GM18507 (cell line): ENCODE measurements around the gene MTMR8.
"Not testable (repeated sequence)": the region's sequence is repeated elsewhere in the genome, so short reads cannot be mapped to it uniquely, and the experiment has no call there.

Experiments
- DNase-seq: peaks from one replicate; pipeline ENCODE4 v3.0.0; 2011; ENCODE audit warnings: low read depth; ENCODE audit not compliant: insufficient read length; ENCODE audit errors: extremely low spot score
- FAIRE-seq: peaks from 2 replicates; lab custom pipeline; 2011; peaks lifted over from hg19 to GRCh38; lab: Jason Lieb, UNC

Gene MTMR8

DNA sequence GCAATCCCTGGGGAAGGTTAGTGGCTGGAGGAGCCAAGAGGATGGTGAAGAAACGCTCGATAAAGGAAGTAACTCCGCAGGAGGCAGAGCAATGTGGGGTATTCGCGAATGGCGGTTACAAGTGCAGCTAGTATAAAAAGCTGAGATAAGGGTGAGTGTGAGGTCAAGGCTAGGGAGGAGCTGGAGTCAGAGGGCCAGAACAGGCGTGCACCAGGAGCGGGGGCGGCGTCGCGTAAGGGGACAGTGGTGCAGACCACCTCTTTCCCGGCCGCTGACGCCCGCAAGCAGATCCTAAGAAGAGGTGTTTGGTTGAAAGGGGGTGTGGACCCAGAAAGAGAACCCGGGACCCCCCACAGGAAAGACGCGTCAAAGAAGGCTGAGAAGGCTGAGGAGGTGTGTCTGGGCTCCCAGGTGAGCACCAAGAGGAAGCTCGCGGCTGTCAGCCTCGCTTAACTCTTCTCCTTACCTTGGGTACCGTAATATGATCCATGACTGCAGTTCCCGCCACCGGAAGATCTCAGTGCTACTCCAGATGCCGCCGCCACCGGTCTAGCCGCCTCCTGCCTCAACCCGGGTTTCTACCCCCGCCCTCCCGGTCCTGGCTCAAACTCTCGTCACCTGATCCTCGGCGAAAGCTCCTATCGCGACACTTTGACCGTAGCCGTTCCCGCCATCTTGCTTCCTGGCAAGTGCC is at the start of gene MTMR8:
TSS of gene MTMR8 (minus strand) at position 579 of the 694 bp plus-strand sequence. CDS start at position 490, 89 bp downstream.
- DNase-seq (peak; percentile 62), FAIRE-seq (peak; percentile 90)

DNA sequence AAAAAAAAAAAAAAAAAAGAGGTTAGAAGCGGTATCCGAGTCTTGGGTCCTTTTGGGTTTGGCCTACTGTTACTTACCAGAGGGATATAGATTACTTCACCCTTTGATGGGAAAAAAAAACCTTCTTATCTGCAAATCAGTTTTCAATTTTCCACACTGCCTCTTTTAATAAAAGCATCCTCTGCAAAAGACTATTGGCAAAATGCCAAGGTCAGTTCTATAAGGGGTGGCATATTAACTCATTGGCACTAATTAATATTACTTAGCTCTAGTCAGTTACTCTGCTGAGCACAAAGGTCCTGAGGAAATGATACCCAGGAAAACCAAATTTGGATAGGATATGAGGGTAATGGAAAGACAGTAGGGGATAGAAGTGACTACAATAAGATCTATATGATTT is 44.3 kb upstream of the MTMR8 start:
- DNase-seq = no peak

DNA sequence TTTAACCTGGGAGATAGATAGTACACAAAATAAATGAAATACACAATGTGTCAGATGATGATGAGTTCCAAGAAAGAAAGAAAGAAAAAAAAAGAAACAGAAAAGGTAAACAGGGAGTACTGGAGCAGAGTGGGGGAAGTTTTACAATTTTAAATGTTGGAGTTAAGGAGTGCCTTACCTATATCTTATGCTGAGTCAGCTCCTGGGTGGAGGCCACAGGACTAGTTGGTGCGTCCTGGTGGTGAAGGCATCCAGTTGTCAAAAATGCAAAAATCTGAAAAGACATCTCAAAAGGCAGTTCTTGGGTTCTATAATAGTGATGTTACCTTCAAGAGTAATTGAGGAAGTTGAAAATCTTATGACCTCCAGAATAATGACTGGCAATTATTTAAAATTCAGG is 42.4 kb upstream of the MTMR8 start:
- FAIRE-seq = no peak
- DNase-seq = no peak

More for the DNA sequence above, 44.3 kb upstream of the MTMR8 start:
- no peak for FAIRE-seq

DNA sequence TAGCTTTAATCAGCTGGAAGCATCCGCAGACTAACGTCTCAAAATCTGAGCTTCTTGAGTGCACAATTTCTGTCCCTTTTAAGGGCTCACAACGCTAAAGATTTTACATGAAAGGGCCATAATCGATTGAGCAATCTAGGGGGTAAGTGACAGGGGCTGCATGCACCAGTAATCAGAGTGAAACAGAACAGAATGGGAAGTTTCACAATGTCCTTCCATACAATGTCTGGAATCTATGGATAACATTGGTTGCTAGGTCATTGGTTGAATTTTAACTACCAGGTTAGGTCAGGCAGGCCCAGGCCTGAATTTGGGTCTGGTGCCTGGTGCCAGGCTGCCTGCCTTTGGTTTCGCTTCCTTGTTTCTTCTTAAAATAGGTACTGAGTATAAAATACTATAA is 42.0 kb upstream of the MTMR8 start:
- DNase-seq = no peak
- FAIRE-seq = peak; percentile 52

DNA sequence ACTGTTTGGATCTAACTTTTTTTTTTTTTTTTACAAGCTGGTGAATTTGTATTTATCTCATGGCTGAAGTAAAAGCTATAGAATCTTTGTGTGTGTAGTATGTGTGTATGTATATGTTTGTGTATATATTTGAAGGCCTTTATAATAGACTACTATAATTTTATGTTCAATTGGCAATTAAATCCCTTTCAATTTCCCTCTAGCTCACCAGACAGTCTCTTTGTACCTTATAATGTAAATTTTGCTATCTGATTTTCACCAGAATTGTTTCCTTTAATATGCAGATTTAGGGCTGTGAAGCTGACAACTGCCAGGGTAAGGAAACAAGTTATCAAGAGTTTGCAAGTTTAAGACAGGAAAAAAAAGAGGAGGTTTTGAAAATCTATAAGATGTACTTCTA is 33.1 kb upstream of the MTMR8 start:
- FAIRE-seq = no peak
- no peak for DNase-seq

DNA sequence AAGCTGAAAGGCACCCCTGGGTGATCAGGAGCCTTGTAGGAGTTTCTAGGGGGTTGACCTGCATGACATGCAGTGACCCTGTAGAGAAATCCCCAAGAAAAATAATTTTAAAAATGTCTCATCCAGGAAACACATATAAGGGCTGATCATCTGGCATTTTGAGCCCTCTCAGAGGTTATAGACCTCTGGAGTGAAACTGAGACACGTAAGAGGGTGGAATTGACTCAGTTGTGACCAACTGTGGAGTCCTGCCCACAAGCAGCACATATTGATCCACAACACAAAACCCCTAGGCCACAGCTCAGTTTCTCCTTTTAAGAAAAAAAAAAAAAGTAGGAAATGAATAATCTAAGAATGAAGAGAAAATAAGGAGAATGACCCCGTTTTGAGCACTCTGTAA is 32.5 kb upstream of the MTMR8 start:
- FAIRE-seq (peak; percentile 74), DNase-seq (no peak)

DNA sequence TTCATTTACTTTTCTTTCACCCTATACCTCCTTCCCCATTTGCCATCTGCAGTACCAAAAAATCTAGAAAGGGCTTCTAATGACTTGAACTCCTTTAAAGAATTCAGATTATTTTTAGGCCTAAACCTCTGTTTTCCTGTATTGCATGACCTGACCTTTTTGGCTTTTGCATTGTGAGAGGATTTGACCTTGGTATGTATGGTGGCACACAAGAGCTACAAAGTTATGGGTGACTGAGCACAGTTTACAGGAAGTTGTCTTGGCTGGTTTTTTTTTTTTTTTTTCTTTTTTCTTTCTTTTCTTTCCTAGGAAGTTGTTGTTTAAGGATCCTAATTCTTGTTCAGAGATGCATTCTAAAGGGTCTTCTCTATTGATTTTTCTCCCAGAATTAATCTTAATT is 32.0 kb upstream of the MTMR8 start:
- DNase-seq (no peak), FAIRE-seq (no peak)

DNA sequence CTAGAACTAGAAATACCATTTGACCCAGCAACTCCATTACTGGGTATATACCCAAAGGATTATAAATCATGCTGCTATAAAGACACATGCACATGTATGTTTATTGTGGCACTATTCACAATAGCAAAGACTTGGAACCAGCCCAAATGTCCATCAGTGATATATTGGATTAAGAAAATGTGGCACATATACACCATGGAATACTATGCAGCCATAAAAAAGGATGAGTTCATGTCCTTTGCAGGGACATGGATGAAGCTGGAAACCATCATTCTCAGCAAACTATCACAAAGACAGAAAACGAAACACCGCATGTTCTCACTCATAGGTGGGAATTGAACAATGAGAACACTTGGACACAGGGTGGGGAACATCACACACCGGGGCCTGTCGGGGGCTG is 14.5 kb upstream of the MTMR8 start:
- DNase-seq = not testable (repeated sequence)

DNA sequence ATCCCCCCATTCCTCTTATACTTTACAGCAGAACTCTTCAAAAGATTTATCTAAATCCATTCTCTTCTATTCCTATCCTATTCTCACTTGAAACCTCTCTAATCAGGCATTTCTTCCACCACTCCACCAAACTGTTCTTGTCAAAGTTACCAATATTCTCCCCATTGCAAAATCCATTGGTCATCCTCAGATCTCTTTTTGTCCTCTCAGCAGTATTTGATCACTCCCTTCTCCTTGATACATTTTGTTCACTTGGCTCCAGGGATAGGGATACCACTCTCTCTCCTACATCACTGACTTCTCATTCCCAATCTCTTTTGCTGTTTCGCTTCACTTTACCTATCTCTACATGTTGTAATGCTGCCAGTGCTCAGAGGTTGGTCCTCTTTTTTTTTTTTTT is 2.8 kb upstream of the MTMR8 start:
- DNase-seq = no peak
- no peak for FAIRE-seq

More for the DNA sequence above, 14.5 kb upstream of the MTMR8 start:
- FAIRE-seq = not testable (repeated sequence)

DNA sequence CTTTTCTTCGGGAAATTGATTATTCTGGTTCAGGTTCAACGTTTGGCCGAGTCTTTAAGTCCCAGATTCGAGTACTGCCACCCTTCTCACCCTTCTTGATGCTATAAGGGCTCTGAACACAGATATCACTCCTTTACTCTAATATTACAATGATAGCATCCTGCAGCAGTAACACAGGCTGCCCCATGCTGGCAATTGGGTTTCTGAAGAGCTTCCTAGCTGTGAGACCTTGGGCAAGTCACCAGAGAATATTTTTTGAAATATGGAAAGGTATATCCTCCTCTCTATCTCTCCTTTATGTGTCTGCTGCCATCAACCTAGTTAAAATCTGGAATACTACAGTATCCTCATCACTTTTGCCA is 297 bp upstream of the MTMR8 start:
- no peak for FAIRE-seq

DNA sequence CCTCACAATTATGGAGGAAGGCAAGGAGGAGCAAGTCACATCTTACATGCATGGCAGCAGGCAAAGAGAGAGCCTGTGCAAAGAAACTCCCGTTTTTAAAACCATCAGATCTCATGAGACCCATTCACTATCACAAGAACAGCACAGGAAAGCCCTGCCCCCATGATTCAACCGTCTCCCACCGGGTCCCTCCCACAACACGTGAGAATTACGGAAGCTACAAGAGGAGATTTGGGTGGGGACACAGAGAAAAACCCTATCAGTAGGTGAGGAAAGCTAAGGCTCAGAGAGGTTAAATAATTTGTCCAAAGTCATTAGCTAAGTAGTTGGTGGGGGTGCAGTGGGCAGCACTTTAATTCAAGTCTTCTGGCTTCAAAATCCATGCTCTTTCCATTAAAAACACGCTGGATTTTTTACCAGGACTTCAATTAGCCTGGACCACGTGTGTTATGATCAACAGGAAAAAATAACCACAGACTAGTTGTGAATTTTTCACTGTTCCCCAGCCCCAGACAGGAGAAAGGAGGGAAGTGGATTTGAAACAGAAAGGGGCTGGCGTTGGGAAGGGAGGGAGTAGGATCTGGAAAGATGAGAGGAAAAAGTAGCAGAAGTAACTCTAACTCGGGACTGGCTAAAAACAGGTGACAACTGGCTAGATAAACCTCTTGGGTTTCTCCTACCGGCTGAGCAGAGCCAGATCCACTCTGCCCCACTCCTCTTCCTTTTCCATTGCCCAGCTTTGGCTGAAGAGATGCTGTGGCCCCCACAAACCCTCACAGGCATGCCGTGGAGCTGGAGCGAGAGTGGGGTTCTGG is 986 bp downstream of the MTMR8 start:
- DNase-seq (no peak), FAIRE-seq (no peak)

More for the DNA sequence above, 297 bp upstream of the MTMR8 start:
- no peak for DNase-seq

DNA sequence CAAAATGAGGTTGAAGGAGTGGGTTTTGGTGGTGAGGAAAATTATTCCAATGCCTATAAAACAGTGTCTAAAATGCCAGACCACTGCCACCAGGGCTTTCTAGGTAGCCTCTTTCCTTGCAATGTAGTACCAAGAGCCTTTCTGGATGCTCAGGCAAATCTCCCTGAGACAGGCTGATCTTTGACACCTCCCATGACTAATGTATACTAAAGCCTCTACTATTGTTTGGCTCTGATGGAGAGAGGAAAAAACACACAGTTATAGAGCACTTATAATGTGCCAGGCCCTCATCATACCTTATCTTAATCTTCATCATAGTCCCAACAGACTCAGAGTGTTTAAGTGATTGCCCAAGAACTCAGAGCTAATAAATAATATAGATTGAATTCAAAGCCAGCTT is 5.8 kb downstream of the MTMR8 start:
- FAIRE-seq (no peak), DNase-seq (no peak)

DNA sequence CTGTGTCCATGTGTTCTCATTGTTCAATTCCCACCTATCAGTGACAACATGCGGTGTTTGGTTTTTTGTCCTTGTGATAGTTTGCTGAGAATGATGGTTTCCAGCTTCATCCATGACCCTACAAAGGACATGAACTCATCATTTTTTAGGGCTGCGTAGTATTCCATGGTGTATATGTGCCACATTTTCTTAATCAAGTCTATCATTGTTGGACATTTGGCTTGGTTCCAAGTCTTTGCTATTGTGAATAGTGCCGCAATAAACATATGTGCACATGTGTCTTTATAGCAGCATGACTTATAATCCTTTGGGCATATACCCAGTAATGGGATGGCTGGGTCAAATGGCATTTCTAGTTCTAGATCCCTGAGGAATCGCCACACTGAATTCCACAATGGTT is 14.5 kb downstream of the MTMR8 start:
- not testable (repeated sequence) for FAIRE-seq, DNase-seq

DNA sequence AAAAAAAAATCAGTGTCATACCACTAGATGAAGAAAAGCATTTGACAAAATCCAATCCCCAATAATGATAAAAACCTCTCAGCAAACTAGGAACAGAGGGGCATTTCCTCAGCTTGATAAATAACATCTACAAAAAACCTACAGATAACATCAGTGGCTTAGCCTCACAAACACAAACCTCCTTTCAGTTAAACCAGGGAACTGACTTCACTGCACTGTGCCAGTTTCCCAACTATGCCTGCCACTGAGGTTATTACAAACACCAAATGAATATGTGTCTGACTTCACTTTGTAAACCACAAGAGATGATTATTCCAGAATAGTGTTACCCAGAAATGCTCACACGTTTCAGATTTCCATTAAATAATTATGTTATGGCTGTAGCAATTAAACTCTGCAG is 15.3 kb downstream of the MTMR8 start:
- FAIRE-seq = no peak
- no peak for DNase-seq

DNA sequence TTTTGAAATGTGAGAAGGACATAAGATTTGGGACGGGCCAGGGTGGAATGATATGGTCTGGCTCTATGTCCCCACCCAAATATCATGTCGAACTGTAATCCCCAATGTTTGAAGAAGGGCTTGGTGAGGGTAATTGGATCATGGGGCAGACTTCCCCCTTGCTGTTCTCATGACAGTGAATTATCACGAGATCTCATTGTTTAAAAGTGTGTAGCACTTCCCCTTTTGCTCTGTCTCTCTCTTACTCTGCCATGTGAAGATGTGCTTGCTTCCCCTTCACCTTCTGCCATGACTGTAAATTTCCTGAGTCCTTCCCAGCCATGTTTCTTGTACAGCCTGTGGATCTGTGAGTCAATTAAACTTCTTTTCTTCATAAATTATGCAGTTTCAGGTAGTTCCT is 17.5 kb downstream of the MTMR8 start:
- FAIRE-seq = peak; percentile 24
- no peak for DNase-seq

DNA sequence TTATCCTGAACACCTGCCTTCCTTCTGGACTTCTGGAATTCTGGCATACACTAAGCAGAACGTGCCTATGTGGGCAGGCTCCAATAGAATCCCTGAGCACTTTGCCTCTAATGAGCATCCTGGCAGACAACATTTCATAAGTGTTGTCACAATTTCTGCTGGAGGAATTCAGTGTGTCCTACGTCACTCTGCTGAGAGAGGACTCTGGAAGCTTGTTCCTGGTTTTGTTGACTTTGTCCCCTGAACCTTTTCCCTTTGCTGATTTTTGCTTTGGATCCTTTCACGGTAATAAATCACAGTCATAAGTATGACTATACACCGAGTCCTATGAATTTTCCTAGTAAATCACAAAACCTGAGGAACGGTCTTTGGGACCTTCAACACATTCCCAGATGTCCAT is 43.2 kb downstream of the MTMR8 start:
- FAIRE-seq = no peak

DNA sequence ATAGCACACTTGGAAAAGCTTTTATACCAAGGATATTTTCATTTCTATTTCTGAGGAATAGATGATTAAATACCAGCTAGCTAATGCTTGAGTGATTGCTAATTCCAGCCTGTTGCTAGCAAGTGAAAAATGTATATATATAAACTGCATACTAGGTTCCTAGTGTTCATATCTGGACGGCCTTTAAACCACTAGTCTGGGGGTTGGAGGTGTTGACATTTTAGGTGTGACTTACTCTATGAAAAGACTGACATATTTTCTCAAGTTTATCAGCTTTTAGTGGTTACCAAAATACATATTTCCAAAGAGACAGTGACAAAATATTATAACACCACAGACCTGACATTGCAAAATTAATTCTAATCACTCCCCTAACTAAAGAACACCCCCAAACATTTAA is 44.7 kb downstream of the MTMR8 start:
- DNase-seq (no peak), FAIRE-seq (no peak)

More for the DNA sequence above, 43.2 kb downstream of the MTMR8 start:
- no peak for DNase-seq

DNA sequence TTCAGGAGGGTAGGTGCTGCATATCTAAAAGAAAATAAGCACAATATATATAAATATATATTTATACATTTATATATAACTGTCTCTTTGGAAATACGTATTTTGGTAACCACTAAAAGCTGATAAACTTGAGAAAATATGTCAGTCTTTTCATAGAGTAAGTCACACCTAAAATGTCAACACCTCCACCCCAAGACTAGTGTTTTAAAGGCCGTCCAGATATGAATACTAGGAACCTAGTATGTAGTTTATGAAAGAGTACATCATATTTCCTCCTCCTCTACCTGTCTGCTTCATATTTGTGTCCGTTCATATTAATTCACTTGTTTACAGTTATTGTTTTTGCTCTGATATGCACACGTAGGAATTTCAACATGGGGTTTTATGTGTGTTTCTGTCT is 45.2 kb downstream of the MTMR8 start:
- no peak for DNase-seq
- FAIRE-seq = no peak

DNA sequence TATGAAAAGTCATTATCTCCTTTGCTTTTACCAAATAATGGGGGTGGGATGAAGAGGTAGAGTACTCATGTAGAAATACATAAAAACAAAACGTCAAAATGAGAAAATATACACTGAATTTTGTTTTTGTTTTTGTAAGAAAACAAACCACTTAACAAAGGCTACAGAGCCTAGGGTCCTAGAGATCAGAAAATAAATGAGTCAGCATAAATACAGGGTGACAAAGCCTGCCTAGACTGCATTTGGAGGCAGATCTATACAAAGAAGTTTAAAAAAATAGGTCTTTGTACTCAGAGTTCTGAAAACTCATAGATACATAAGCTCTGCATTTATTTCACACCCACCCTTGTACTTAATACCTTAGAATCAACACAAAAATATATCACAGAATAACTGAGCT is 52.4 kb downstream of the MTMR8 start:
- DNase-seq (no peak), FAIRE-seq (no peak)

DNA sequence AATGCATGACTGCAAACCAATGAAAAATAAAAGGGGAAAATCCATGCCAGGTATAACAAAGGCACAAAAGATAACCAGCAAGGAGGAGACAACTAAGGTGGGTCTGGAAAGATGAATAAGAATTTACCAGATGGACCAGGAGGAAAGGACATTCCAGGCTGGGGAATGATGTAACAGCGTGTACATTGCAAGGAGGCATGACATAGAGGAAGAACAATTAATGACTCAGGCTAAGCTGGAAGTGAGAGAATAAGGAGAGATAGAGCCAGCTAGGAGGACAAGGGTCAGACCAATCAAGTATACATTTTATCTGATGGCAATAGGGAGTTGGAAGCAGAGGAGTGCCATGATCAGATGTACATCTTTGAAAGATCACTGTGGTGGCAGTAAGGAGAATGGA is 57.0 kb downstream of the MTMR8 start:
- DNase-seq (no peak), FAIRE-seq (no peak)

DNA sequence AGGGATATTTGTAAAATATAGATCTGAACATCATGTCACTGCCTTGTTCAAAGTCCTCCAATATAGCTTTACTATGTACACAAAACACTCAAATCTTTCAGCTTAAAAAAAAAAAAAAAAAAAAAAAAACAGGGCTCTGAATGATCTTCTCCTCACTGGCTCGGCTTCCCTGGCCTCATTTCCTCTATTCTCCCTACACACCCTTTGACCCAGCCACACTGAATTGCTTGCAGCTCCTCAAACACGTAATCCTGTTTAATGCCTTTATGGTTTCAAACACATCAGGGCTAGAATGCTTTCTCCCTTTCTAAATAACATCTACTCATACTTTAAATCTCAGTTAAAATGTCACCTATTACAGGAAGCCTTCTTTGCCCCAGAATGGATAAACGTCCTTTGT is 60.8 kb downstream of the MTMR8 start:
- FAIRE-seq = no peak
- DNase-seq = no peak
